Chondrocyte (in vitro differentiated cells): ENCODE measurements around the gene NCLN. TPM values are rescaled to one million over a fixed set of nuclear protein-coding genes. Genes with fewer than 3 reads are reported as not detected.
"Not testable (repeated sequence)": the region's sequence is repeated elsewhere in the genome, so short reads cannot be mapped to it uniquely, and the experiment has no call there.

Experiments
- DNase-seq: peaks from one replicate; pipeline ENCODE4 v3.0.0; 2021; ENCODE audit warnings: mixed read lengths, low spot score
- H3K27ac Mint-ChIP-seq: one replicate; pipeline ENCODE4 v1.8.0; 2021; ENCODE audit warnings: mild to moderate bottlenecking, moderate library complexity, mixed read lengths; ENCODE audit not compliant: unreplicated experiment
- H3K27me3 Mint-ChIP-seq: 2 replicates; pipeline ENCODE4 v1.8.0; 2021; ENCODE audit warnings: low read depth, mixed read lengths
- H3K36me3 Mint-ChIP-seq: 2 replicates; pipeline ENCODE4 v1.8.0; 2021; ENCODE audit warnings: low read depth, mixed read lengths
- H3K4me1 Mint-ChIP-seq: 2 replicates; pipeline ENCODE4 v1.8.0; 2021; ENCODE audit warnings: low read depth, mild to moderate bottlenecking, mixed read lengths
- H3K4me3 Mint-ChIP-seq: one replicate; pipeline ENCODE4 v1.8.0; 2021; ENCODE audit warnings: mild to moderate bottlenecking, moderate library complexity, mixed read lengths; ENCODE audit not compliant: unreplicated experiment
- H3K9me3 Mint-ChIP-seq: 2 replicates; pipeline ENCODE4 v1.8.0; 2021; ENCODE audit warnings: low read depth, mixed read lengths
- total RNA-seq: library from RNA; stranded (reverse); gene quantifications from 3 replicates; pipeline ENCODE4 v1.2.1, GENCODE V29; 2021
- TF ChIP-seq, protein P1 (sequence below): fragments of 200-600 bp; sonication (generic); IDR thresholded peaks from 2 replicates; pipeline ENCODE4 v1.5.0; 2021; ENCODE audit warnings: antibody characterized with exemption, mild to moderate bottlenecking, moderate library complexity

NCLN gene
- total RNA-seq, 1 donor from 2014 or later: 80.7 TPM

DNA sequence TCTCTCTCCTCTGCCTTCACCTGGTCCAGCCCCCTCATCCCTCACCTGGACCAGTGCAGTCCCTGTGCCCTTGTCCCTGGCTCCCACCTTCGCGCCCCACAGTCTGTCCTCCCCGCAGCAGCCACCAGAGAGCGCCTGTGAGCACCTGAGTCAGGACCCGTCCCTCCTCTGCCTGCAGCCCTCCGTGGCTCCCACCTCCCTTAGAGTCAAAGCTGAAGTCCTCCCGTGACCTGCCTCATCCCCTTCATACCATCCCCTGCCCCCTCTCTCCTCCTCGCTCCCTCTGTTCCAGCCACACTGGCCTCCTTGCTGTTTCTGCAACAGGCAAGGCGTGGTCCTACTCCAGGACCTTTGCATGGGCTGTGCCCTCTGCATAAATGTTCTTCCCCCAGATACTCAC, 49.1 kb downstream of the NCLN start:
- Mint-ChIP-seq H3K4me3 (no peak overlapping the region), H3K27me3 (peaks cover 34% of the 10 kb centered on the region), H3K9me3 (no peaks in the 10 kb centered on the region), H3K36me3 (no peaks in the 10 kb centered on the region), H3K27ac (no peak overlapping the region), H3K4me1 (no peaks in the 10 kb centered on the region)
- TF ChIP-seq, protein P1, sequence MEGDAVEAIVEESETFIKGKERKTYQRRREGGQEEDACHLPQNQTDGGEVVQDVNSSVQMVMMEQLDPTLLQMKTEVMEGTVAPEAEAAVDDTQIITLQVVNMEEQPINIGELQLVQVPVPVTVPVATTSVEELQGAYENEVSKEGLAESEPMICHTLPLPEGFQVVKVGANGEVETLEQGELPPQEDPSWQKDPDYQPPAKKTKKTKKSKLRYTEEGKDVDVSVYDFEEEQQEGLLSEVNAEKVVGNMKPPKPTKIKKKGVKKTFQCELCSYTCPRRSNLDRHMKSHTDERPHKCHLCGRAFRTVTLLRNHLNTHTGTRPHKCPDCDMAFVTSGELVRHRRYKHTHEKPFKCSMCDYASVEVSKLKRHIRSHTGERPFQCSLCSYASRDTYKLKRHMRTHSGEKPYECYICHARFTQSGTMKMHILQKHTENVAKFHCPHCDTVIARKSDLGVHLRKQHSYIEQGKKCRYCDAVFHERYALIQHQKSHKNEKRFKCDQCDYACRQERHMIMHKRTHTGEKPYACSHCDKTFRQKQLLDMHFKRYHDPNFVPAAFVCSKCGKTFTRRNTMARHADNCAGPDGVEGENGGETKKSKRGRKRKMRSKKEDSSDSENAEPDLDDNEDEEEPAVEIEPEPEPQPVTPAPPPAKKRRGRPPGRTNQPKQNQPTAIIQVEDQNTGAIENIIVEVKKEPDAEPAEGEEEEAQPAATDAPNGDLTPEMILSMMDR: peak; percentile 50
- DNase-seq: no peak

DNA sequence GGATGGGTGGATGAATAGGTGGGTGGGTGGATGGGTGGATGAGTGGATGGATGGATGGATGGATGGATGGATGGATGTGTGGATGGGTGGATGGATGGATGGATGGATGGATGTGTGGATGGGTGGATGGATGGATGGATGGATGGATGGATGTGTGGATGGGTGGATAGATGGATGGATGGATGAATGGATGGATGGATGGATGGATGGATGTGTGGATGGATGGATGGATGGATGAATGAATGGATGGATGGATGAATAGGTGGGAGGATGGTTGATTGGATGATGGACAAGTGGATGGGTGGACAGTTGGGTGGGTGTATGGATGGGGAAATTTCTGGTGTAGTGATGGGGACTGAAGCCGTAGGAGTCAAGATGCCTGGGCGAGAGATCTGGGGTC, 49.9 kb downstream of the NCLN start:
- not testable (repeated sequence) for H3K27ac Mint-ChIP-seq, H3K36me3 Mint-ChIP-seq, H3K9me3 Mint-ChIP-seq, DNase-seq, H3K4me3 Mint-ChIP-seq, H3K4me1 Mint-ChIP-seq
- peaks cover 37% of the 10 kb centered on the region for H3K27me3 Mint-ChIP-seq

DNA sequence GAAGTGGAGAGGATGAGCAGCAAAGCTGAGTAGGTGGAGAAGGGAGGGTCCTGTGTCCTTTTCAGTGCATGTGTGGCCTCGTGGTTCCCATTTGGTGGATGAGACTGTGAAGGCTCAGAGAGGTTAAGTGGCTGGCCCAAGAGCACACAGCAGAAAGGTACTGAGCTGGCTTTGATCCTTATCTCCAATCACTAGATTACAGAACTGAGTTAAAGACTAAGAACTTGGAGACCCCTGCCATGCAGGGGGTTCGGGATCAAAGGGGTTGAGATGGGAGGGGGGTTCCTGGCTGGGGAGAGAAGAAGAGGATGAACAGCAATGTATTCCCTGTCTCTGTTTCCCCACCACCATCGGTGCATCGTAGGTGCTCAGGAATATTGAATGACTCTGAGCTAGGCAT, 50.5 kb downstream of the NCLN start:
- no peaks in the 10 kb centered on the region for H3K4me1 Mint-ChIP-seq
- no peak overlapping the region for H3K4me3 Mint-ChIP-seq
- no peaks in the 10 kb centered on the region for H3K36me3 Mint-ChIP-seq
- no peaks in the 10 kb centered on the region for H3K9me3 Mint-ChIP-seq
- no peak overlapping the region for H3K27ac Mint-ChIP-seq
- H3K27me3 Mint-ChIP-seq: peaks cover 37% of the 10 kb centered on the region
- DNase-seq: no peak
- TF ChIP-seq, protein P1: no peak

DNA sequence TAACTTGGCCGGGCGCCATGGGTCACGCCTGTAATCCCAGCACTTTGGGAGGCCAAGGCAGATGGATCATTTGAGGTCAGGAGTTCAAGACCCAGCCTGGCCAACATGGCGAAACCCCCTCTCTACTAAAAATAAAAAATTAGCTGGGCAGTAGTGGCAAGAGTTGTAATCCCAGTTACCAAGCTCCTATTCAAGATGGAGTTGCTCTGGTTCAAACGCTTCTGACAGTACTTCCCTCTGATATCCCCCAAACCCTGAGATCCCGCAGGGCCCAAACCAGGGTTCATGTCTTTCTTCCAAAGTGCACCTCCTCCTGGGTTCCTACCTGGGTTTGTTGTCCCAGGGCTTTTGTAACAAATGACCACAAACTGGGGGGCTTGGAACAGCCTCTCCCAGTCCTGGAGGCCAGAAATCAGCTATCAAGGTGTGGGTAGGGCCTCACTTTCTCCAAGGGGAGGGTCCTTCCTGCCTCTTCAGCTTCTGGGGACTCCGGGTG, 52.4 kb downstream of the NCLN start:
- H3K4me1 Mint-ChIP-seq: no peaks in the 10 kb centered on the region
- no peak overlapping the region for H3K27ac Mint-ChIP-seq
- H3K36me3 Mint-ChIP-seq: no peaks in the 10 kb centered on the region
- H3K27me3 Mint-ChIP-seq: peaks cover 29% of the 10 kb centered on the region
- no peaks in the 10 kb centered on the region for H3K9me3 Mint-ChIP-seq
- TF ChIP-seq, protein P1: no peak
- H3K4me3 Mint-ChIP-seq: no peak overlapping the region
- DNase-seq: no peak

DNA sequence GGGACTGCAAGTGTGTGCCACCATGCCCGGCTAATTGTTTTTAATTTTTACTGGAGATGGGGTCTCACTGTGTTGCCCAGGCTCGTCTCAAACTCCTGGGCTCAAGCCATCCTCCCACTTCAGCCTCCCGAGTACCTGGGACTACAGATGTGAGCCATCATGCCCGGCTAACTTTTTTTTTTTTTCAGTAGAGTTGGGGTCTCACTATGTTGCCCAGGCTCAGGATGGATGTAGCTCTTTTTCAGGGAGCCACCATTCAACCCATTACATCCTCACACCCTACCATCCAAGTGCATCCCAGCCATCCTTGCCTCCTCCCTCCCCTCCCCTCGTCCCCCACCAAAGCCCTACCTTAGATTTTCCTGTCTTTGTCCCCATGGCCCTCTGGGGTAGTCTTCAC, 53.6 kb downstream of the NCLN start:
- Mint-ChIP-seq H3K27ac (no peak overlapping the region), H3K36me3 (no peaks in the 10 kb centered on the region), H3K4me3 (no peak overlapping the region), H3K4me1 (no peaks in the 10 kb centered on the region), H3K27me3 (peaks cover 20% of the 10 kb centered on the region), H3K9me3 (no peaks in the 10 kb centered on the region)
- TF ChIP-seq, protein P1: no peak
- DNase-seq: no peak

DNA sequence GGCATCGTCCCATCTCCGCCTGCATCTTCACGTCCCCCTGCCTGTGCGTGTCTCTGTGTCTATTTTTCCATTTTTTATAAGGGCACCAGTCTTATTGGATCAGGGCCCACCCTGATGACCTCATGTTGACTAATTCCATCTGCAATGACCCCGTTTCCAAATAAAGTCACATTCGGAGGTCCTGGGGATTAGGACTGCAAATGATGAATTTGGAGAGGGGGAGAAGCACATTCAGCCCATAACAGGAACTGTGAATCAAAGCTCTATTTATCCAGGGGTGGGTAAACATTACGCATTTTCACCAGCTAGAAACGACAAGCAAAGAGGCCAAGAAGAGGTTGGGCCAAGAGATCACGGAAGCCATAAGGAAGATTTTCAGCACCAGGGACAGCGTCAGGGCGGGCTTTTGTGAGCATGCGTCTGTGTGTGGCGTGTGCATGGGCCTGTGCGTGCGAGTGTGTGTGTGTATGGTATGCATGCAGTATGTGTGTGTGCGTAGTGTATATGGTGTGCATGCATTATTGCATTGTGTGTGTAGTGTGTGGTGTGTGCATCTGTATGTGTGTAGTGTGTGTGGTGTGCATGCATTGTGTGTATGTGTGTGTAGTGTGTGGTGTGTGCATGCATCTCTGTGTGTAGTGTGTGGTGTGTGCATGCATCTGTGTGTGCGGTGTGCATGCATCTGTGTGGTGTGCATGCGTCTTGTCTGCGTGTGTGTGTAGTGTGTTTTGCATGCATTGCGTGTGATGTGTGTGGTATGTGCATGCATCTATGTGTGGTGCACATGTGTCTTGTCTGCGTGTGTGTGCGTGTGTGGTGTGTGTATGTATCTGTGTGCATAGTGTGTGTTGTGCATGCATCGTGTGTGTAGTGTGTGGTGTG, 58.3 kb downstream of the NCLN start:
- Mint-ChIP-seq H3K4me3 (no peak overlapping the region), H3K4me1 (no peaks in the 10 kb centered on the region)

More for the DNA sequence above, 58.3 kb downstream of the NCLN start:
- DNase-seq: no peak
- TF ChIP-seq, protein P1: no peak
- H3K27ac Mint-ChIP-seq: no peak overlapping the region
- H3K9me3 Mint-ChIP-seq: no peaks in the 10 kb centered on the region
- peaks cover 15% of the 10 kb centered on the region for H3K27me3 Mint-ChIP-seq
- H3K36me3 Mint-ChIP-seq: no peaks in the 10 kb centered on the region
